SU-DHL-6 (cell line): Measurements from ENCODE around the gene VWC2.

Source experiments
- H2AFZ ChIP-seq: fragments of 200-600 bp; sonication (generic); 2 replicates; pipeline ENCODE4 v1.6.1; 2014; ENCODE audit warnings: low read depth, mild to moderate bottlenecking, moderate library complexity, mixed read lengths, antibody characterized with exemption, low read length; ENCODE audit not compliant: severe bottlenecking
- H3F3A ChIP-seq: fragments of 200-600 bp; shearing (Covaris generic); 2 replicates; pipeline ENCODE4 v1.6.0; 2016; ENCODE audit warnings: antibody characterized with exemption, mild to moderate bottlenecking; ENCODE audit not compliant: insufficient read depth
- H3K27ac ChIP-seq: fragments of 200-600 bp; sonication (generic); 2 replicates; pipeline ENCODE4 v1.5.1; 2016; ENCODE audit warnings: low read depth, mild to moderate bottlenecking, low read length, moderate library complexity, mixed read lengths
- H3K27me3 ChIP-seq: fragments of 200-600 bp; sonication (generic), shearing (Covaris generic); 2 replicates; pipeline ENCODE4 v1.6.0; 2014; ENCODE audit warnings: mild to moderate bottlenecking, low read length
- H3K36me3 ChIP-seq: fragments of 200-600 bp; sonication (generic); 2 replicates; pipeline ENCODE4 v1.6.1; 2014; ENCODE audit warnings: mild to moderate bottlenecking, low read length, mixed read lengths
- H3K4me2 ChIP-seq: fragments of 300-600, 200-600 bp; shearing (Covaris generic), sonication (generic); 2 replicates; pipeline ENCODE4 v1.6.0; 2014; ENCODE audit warnings: low read length, low read depth, mild to moderate bottlenecking; ENCODE audit not compliant: poor library complexity, severe bottlenecking
- H3K4me3 ChIP-seq: fragments of 200-600 bp; sonication (generic); 2 replicates; pipeline ENCODE4 v1.5.1; 2014; ENCODE audit warnings: antibody characterized with exemption, low read length, mild to moderate bottlenecking, mixed read lengths; ENCODE audit not compliant: insufficient read depth, poor library complexity, severe bottlenecking
- H3K79me2 ChIP-seq: fragments of 200-600 bp; sonication (generic); 2 replicates; pipeline ENCODE4 v1.6.1; 2014; ENCODE audit warnings: mild to moderate bottlenecking, low read length, moderate library complexity; ENCODE audit not compliant: insufficient read depth
- H3K9ac ChIP-seq: fragments of 200-600 bp; sonication (generic); 2 replicates; pipeline ENCODE4 v1.7.0; 2014; ENCODE audit warnings: mild to moderate bottlenecking, low read length
- H3K9me2 ChIP-seq: fragments of 200-600 bp; sonication (generic); replicated peaks from 2 replicates; pipeline ENCODE4 v1.6.1; 2014; ENCODE audit warnings: low read length; ENCODE audit not compliant: insufficient read depth
- H3K9me3 ChIP-seq: fragments of 200-600 bp; sonication (generic); 2 replicates; pipeline ENCODE4 v1.6.1; 2014; ENCODE audit warnings: low read length, mixed read lengths; ENCODE audit not compliant: insufficient read depth
- H4K20me1 ChIP-seq: fragments of 200-600 bp; sonication (generic); 2 replicates; pipeline ENCODE4 v1.6.1; 2014; ENCODE audit warnings: low read depth, mild to moderate bottlenecking, antibody characterized with exemption, low read length, moderate library complexity, mixed read lengths
- CTCF ChIP-seq: fragments of 200-600 bp; sonication (generic); IDR thresholded peaks from one replicate; pipeline ENCODE4 v1.5.1; 2017; ENCODE audit warnings: antibody characterized with exemption, mild to moderate bottlenecking, low read length, moderate library complexity; ENCODE audit not compliant: insufficient read depth, poor library complexity, severe bottlenecking
- EZH2phosphoT487 ChIP-seq: fragments of 200-600 bp; sonication (generic), shearing (Covaris generic); conservative IDR thresholded peaks from 2 replicates; pipeline ENCODE4 v1.6.1; 2018; ENCODE audit warnings: mild to moderate bottlenecking, antibody characterized with exemption, low read length, moderate library complexity, mixed read lengths

The VWC2 gene

DNA sequence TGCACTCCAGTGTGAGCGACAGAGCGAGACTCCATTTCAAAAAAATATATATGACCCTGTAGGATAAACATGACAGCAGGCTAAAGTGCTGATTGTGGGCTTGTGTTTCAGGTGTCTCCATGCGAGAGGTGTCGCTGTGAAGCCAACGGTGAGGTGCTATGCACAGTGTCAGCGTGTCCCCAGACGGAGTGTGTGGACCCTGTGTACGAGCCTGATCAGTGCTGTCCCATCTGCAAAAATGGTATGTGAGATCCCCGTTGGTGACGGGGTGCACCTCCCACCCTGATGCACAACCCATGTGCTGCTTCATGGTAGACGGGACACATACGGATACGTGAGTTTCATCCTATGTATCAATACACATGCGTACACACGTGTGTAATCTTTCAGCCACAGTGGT, 29.2 kb downstream of the VWC2 start:
- H3K4me2 ChIP-seq: no peak overlapping the region
- no peak overlapping the region for H3K27ac ChIP-seq
- TF ChIP-seq CTCF (no peak), EZH2phosphoT487 (no peak)
- H4K20me1 ChIP-seq: no peaks in the 10 kb centered on the region
- H3K9ac ChIP-seq: no peak overlapping the region
- H3K4me3 ChIP-seq: no peak overlapping the region
- no peak overlapping the region for H2AFZ ChIP-seq
- H3K36me3 ChIP-seq: no peaks in the 10 kb centered on the region
- no peaks in the 10 kb centered on the region for H3K9me3 ChIP-seq
- H3K27me3 ChIP-seq: no peaks in the 10 kb centered on the region
- H3K79me2 ChIP-seq: no peaks in the 10 kb centered on the region
- H3K9me2 ChIP-seq: no peaks in the 10 kb centered on the region
- no peaks in the 10 kb centered on the region for H3F3A ChIP-seq

- Histone ChIP-seq H3K27me3 (no peaks in the 10 kb centered on the region), H3K9me2 (no peaks in the 10 kb centered on the region)
Observed at GRCh38 chr7:49803812-49804211, 30.4 kb downstream of the VWC2 start.

GRCh38 chr7:49805371-49806007, 32.1 kb downstream of the VWC2 start:
- Histone ChIP-seq H3K9me2 (no peaks in the 10 kb centered on the region), H3K9ac (no peak overlapping the region), H4K20me1 (no peaks in the 10 kb centered on the region), H3F3A (no peaks in the 10 kb centered on the region), H3K79me2 (no peaks in the 10 kb centered on the region), H3K36me3 (no peaks in the 10 kb centered on the region), H3K27me3 (no peaks in the 10 kb centered on the region), H3K4me3 (no peak overlapping the region), H3K4me2 (no peak overlapping the region), H3K9me3 (no peaks in the 10 kb centered on the region), H2AFZ (no peak overlapping the region), H3K27ac (no peak overlapping the region)
- TF ChIP-seq EZH2phosphoT487: no peak
- TF ChIP-seq CTCF: no peak

More at GRCh38 chr7:49803812-49804211, 30.4 kb downstream of the VWC2 start:
- Histone ChIP-seq H4K20me1 (no peaks in the 10 kb centered on the region), H3K4me2 (no peak overlapping the region), H3K36me3 (no peaks in the 10 kb centered on the region), H3K79me2 (no peaks in the 10 kb centered on the region), H3K4me3 (no peak overlapping the region), H3K27ac (no peak overlapping the region), H2AFZ (no peak overlapping the region), H3K9ac (no peak overlapping the region), H3K9me3 (no peaks in the 10 kb centered on the region), H3F3A (no peaks in the 10 kb centered on the region)
- TF ChIP-seq CTCF: no peak
